B cell (primary cell): ENCODE measurements around the gene LIN9. TPM values are rescaled to one million over a fixed set of nuclear protein-coding genes. Genes with fewer than 3 reads are reported as not detected.

Source experiments
- ATAC-seq: fragments of 200-7000 bp; cut with Tn5 transposase; one replicate; pipeline ENCODE4 v1.10.0; 2021; ENCODE audit warnings: low read depth, mild to moderate bottlenecking, moderate number of reproducible peaks, moderate library complexity
- CTCF ChIA-PET: fragments of 350-600 bp; sonication (Branson Sonifier 250); formaldehyde crosslinking; loops from one replicate; lab custom pipeline; 2021; ENCODE audit warnings: antibody characterized with exemption, inconsistent platforms; lab: Charles Lee
- POLR2A ChIA-PET: fragments of 350-600 bp; sonication (Branson Sonifier 250); formaldehyde crosslinking; loops from one replicate; lab custom pipeline; 2021; ENCODE audit warnings: antibody characterized with exemption; lab: Charles Lee
- DNase-seq: peaks from one replicate; pipeline ENCODE4 v3.0.0; 2013
- H2AFZ ChIP-seq: 2 replicates; pipeline ENCODE4 v1.6.1; 2012; ENCODE audit warnings: mild to moderate bottlenecking, low read depth, low read length; ENCODE audit not compliant: insufficient read depth, poor library complexity, severe bottlenecking
- H3K27ac ChIP-seq, 2 donors: 1 replicate in 1 of 2; 2 replicates in 1 of 2; pipeline ENCODE4 v1.5.1; 2012 to 2013; ENCODE audit warnings: low read length in 2 of 2, mild to moderate bottlenecking in 2 of 2, moderate library complexity in 1 of 2
- H3K27me3 ChIP-seq, 4 experiments: fragments of 200-600 bp in 1 of 4; sonication (generic) in 1 of 4; replicated peaks in 1 of 4; 1 replicate in 2 of 4; 2 replicates in 2 of 4; pipeline versions ENCODE4 v1.6.1 to v1.7.0; 2013 to 2016; ENCODE audit warnings: low read length in 3 of 4, mild to moderate bottlenecking in 2 of 4, mixed read lengths in 1 of 4, moderate library complexity in 1 of 4; ENCODE audit not compliant: insufficient read depth in 4 of 4, control insufficient read depth in 3 of 4; ENCODE audit errors: control extremely low read depth in 1 of 4
- H3K36me3 ChIP-seq, 2 experiments: replicated peaks in 1 of 2; 1 replicate in 1 of 2; 2 replicates in 1 of 2; pipeline versions ENCODE4 v1.6.1 to v1.7.1; 2013; ENCODE audit warnings: low read length in 1 of 2; ENCODE audit not compliant: insufficient read depth in 2 of 2, control insufficient read depth in 1 of 2; ENCODE audit errors: control extremely low read depth in 1 of 2, extremely low read depth in 1 of 2
- H3K4me1 ChIP-seq, 2 donors: fragments of 200-600 bp in 1 of 2; sonication (generic) in 1 of 2; 1 replicate in 1 of 2; 2 replicates in 1 of 2; pipeline versions ENCODE4 v1.5.1 to v1.6.1; 2013 to 2017; ENCODE audit warnings: low read length in 2 of 2; ENCODE audit not compliant: control insufficient read depth in 2 of 2, insufficient read depth in 2 of 2
- H3K4me2 ChIP-seq: replicated peaks from 2 replicates; pipeline ENCODE3; 2012; ENCODE audit warnings: mild to moderate bottlenecking, low read depth, low read length; ENCODE audit not compliant: poor library complexity, severe bottlenecking
- H3K4me3 ChIP-seq, 5 experiments: fragments of 200-600 bp in 1 of 5; sonication (generic) in 1 of 5; 1 replicate in 3 of 5; 2 replicates in 2 of 5; pipeline versions ENCODE4 v1.5.1 to v1.7.0; 2011 to 2016; ENCODE audit warnings: low read length in 4 of 5, mild to moderate bottlenecking in 4 of 5, low read depth in 2 of 5, control low read depth in 1 of 5, moderate library complexity in 1 of 5; ENCODE audit not compliant: insufficient read depth in 1 of 5; ENCODE audit errors: control extremely low read depth in 1 of 5, extremely low read depth in 1 of 5
- H3K79me2 ChIP-seq: fragments of 200-600 bp; sonication (generic); one replicate; pipeline ENCODE4 v1.6.0; 2016; ENCODE audit warnings: low read length; ENCODE audit not compliant: control insufficient read depth, insufficient read depth
- H3K9ac ChIP-seq: fragments of 200-600 bp; sonication (generic); 2 replicates; pipeline ENCODE4 v1.6.1; 2017; ENCODE audit warnings: mild to moderate bottlenecking, low read length, moderate library complexity
- H3K9me3 ChIP-seq, 3 donors: one replicate each; pipeline versions ENCODE4 v1.6.1 to v1.7.1; 2013; ENCODE audit warnings: low read length in 2 of 3; ENCODE audit not compliant: control insufficient read depth in 2 of 3, insufficient read depth in 1 of 3; ENCODE audit errors: control extremely low read depth in 1 of 3
- H4K20me1 ChIP-seq: 2 replicates; pipeline ENCODE4 v1.6.0; 2012; ENCODE audit warnings: mild to moderate bottlenecking, low read length; ENCODE audit not compliant: insufficient read depth, control insufficient read depth, poor library complexity, severe bottlenecking
- H3K27ac Mint-ChIP-seq: one replicate; pipeline ENCODE4 v1.8.0; 2021; ENCODE audit warnings: mixed read lengths
- H3K27me3 Mint-ChIP-seq: one replicate; pipeline ENCODE4 v1.8.0; 2021; ENCODE audit warnings: mixed read lengths
- H3K4me1 Mint-ChIP-seq: one replicate; pipeline ENCODE4 v1.8.0; 2021; ENCODE audit warnings: mixed read lengths
- H3K4me3 Mint-ChIP-seq: one replicate; pipeline ENCODE4 v1.8.0; 2021; ENCODE audit warnings: mixed read lengths
- H3K9me3 Mint-ChIP-seq: one replicate; pipeline ENCODE4 v1.8.0; 2022; ENCODE audit warnings: mixed read lengths; ENCODE audit not compliant: insufficient read depth
- EZH2 ChIP-seq: IDR thresholded peaks from 2 replicates; pipeline ENCODE4 v1.6.1; 2012; ENCODE audit warnings: borderline replicate concordance, low read depth, mild to moderate bottlenecking, moderate library complexity, low read length; ENCODE audit not compliant: insufficient read depth, poor library complexity, severe bottlenecking
- WGBS: methylation state at CpG from one replicate; pipeline ENCODE4 v1.1.5; 2013; ENCODE audit warnings: missing lambda C conversion rate; ENCODE audit not compliant: insufficient coverage; 5-methylcytosine and 5-hydroxymethylcytosine counted together
- intact Hi-C: fragments of 100-400 bp; cut with micrococcal nuclease; formaldehyde crosslinking; loops from one replicate; pipeline ENCODE4 v1.10.0; 2022
- polyA plus RNA-seq: library from polyadenylated mRNA; depleted of rRNA; stranded (reverse); fragments of >200 nt; gene quantifications from 2 replicates; pipeline ENCODE4 v1.2.3, GENCODE V29; 2012
- total RNA-seq, 2 donors: library from RNA; stranded (reverse); fragments of 120-200 nt in 1 of 2; gene quantifications; 1 replicate in 1 of 2; 2 replicates in 1 of 2; pipeline versions ENCODE4 v1.2.3 to v1.2.4, GENCODE V29; 2013 to 2022
- TF ChIP-seq, protein P1 (sequence below): fragments of 200-600 bp; IDR thresholded peaks from one replicate; pipeline ENCODE4 v1.8.0; 2022; ENCODE audit warnings: antibody characterized with exemption, mild to moderate bottlenecking

The LIN9 gene
- total and polyA plus RNA-seq, 2 donors (not counting 1 experiment from before 2014, with no cell fraction given) = 1.7 to 6.7 TPM

- intact Hi-C loops = no loop called here
- no peaks in the 10 kb centered on the region for H4K20me1 ChIP-seq
- no peaks in the 10 kb centered on the region for H3K9me3 Mint-ChIP-seq
- DNase-seq (no peak), ATAC-seq (no peak)
- H3K4me1 ChIP-seq = peaks cover 5 to 16% of the 10 kb centered on the region in 2 donors
- H3K27ac ChIP-seq = no peak overlapping the region
- H3K27me3 Mint-ChIP-seq = peaks cover 1% of the 10 kb centered on the region
- H3K79me2 ChIP-seq = no peaks in the 10 kb centered on the region
- 83% methylated on average over 10 of the region's 11 CpGs for WGBS
- no peak overlapping the region for H3K4me3 Mint-ChIP-seq
- peaks cover 0 to 21% (median 9%) of the 10 kb centered on the region in 4 experiments for H3K27me3 ChIP-seq
- no peak overlapping the region for H3K27ac Mint-ChIP-seq
- ChIA-PET CTCF (no interaction called here), POLR2A (no interaction called here)
- no peak overlapping the region for H3K9ac ChIP-seq
- H3K4me1 Mint-ChIP-seq = peaks cover 10% of the 10 kb centered on the region
- no peak overlapping the region for H2AFZ ChIP-seq
- H3K36me3 ChIP-seq = no peaks in the 10 kb centered on the region
- TF ChIP-seq, protein P1, sequence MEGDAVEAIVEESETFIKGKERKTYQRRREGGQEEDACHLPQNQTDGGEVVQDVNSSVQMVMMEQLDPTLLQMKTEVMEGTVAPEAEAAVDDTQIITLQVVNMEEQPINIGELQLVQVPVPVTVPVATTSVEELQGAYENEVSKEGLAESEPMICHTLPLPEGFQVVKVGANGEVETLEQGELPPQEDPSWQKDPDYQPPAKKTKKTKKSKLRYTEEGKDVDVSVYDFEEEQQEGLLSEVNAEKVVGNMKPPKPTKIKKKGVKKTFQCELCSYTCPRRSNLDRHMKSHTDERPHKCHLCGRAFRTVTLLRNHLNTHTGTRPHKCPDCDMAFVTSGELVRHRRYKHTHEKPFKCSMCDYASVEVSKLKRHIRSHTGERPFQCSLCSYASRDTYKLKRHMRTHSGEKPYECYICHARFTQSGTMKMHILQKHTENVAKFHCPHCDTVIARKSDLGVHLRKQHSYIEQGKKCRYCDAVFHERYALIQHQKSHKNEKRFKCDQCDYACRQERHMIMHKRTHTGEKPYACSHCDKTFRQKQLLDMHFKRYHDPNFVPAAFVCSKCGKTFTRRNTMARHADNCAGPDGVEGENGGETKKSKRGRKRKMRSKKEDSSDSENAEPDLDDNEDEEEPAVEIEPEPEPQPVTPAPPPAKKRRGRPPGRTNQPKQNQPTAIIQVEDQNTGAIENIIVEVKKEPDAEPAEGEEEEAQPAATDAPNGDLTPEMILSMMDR = no peak
- TF ChIP-seq EZH2 = no peak
- no peak overlapping the region for H3K4me3 ChIP-seq
- no peak overlapping the region for H3K4me2 ChIP-seq
- H3K9me3 ChIP-seq = no peaks in the 10 kb centered on the region
These were observed 88.3 kb downstream of the LIN9 start for GRCh38 chr1:226220473-226221189.

GRCh38 chr1:226217273-226217672 lies 91.7 kb downstream of the LIN9 start:
- no peak for ATAC-seq
- Mint-ChIP-seq H3K4me1 (peaks cover 10% of the 10 kb centered on the region), H3K9me3 (no peaks in the 10 kb centered on the region), H3K4me3 (no peak overlapping the region), H3K27me3 (no peaks in the 10 kb centered on the region), H3K27ac (no peak overlapping the region)
- H3K79me2 ChIP-seq = no peaks in the 10 kb centered on the region
- H3K4me3 ChIP-seq = no peak overlapping the region
- intact Hi-C loops = no loop called here
- no peak for DNase-seq
- no peaks in the 10 kb centered on the region for H4K20me1 ChIP-seq
- 97% methylated on average over 6 of the region's 10 CpGs for WGBS
- H3K4me1 ChIP-seq = peaks cover 8 to 11% of the 10 kb centered on the region in 2 donors
- CTCF ChIA-PET = no interaction called here
- no peaks in the 10 kb centered on the region for H3K36me3 ChIP-seq
- TF ChIP-seq, protein P1 = no peak
- TF ChIP-seq EZH2 = no peak
- H3K27me3 ChIP-seq = no peaks in the 10 kb centered on the region
- no peaks in the 10 kb centered on the region for H3K9me3 ChIP-seq
- POLR2A ChIA-PET = no interaction called here
- no peak overlapping the region for H3K27ac ChIP-seq
- no peak overlapping the region for H3K9ac ChIP-seq
- H3K4me2 ChIP-seq = no peak overlapping the region
- no peak overlapping the region for H2AFZ ChIP-seq
